ENCODE data around the gene DAD1. TPM values are rescaled to one million over a fixed set of nuclear protein-coding genes. Genes with fewer than 3 reads are reported as not detected.
A peak's percentile ranks its signal among the peaks of the same experiment; 100 is the strongest.
"Not testable (repeated sequence)": the region's sequence is repeated elsewhere in the genome, so short reads cannot be mapped to it uniquely, and the experiment has no call there.

Gene DAD1
- polyA plus RNA-seq, 4 donors: 147 to 313 (median 225) TPM

- Histone ChIP-seq H3K27ac (ENCODE audit: low read depth in 1 of 3, low read length in 2 of 3) (peak overlapping the region in 2 of 3 donors; percentile 36 to 97), H3K4me1 (ENCODE audit: control insufficient read depth in 3 of 3, insufficient read depth in 2 of 3, low read depth in 1 of 3, low read length in 2 of 3) (peaks cover 5 to 15% (median 13%) of the 10 kb centered on the region in 3 donors), H3K4me3 (ENCODE audit: low read depth in 1 of 3, low read length in 3 of 3) (peak overlapping the region in 2 of 3 donors; percentile 69 to 98)
- H3K36me3 ChIP-seq (ENCODE audit: control insufficient read depth in 3 of 3, insufficient read depth in 2 of 3, low read depth in 1 of 3, low read length in 3 of 3); H3K27me3 ChIP-seq (ENCODE audit: control insufficient read depth in 3 of 3, insufficient read depth in 3 of 3, low read length in 3 of 3); FAIRE-seq; H3K9me3 ChIP-seq (ENCODE audit: control insufficient read depth in 2 of 2, insufficient read depth in 1 of 2, low read depth in 1 of 2, low read length in 1 of 2): not testable (repeated sequence)
- DNase-seq: peak in 1 of 2 donors; percentile 45
- 59 to 64% (median 61%) methylated on average over 10 of the region's 10 CpGs for WGBS, 3 donors
Measured at GRCh38 chr14:22587677-22588422, 1.2 kb downstream of the DAD1 start.

GRCh38 chr14:22587247-22587646 lies 1.8 kb downstream of the DAD1 start:
- no peak for DNase-seq
- Histone ChIP-seq H3K36me3 (ENCODE audit: control insufficient read depth in 3 of 3, insufficient read depth in 2 of 3, low read depth in 1 of 3, low read length in 3 of 3) (peaks cover 0 to 7% (median 3%) of the 10 kb centered on the region in 3 donors), H3K4me3 (ENCODE audit: low read depth in 1 of 3, low read length in 3 of 3) (no peak overlapping the region), H3K27ac (ENCODE audit: low read depth in 1 of 3, low read length in 2 of 3) (no peak overlapping the region), H3K9me3 (ENCODE audit: control insufficient read depth in 2 of 2, insufficient read depth in 1 of 2, low read depth in 1 of 2, low read length in 1 of 2) (no peaks in the 10 kb centered on the region), H3K4me1 (ENCODE audit: control insufficient read depth in 3 of 3, insufficient read depth in 2 of 3, low read depth in 1 of 3, low read length in 2 of 3) (peaks cover 5 to 15% (median 13%) of the 10 kb centered on the region in 3 donors), H3K27me3 (ENCODE audit: control insufficient read depth in 3 of 3, insufficient read depth in 3 of 3, low read length in 3 of 3) (no peaks in the 10 kb centered on the region)
- WGBS, 3 donors: 81 to 90% (median 87%) methylated on average over 5 of the region's 5 CpGs
- FAIRE-seq: no peak

- Histone ChIP-seq H3K9me3 (ENCODE audit: control insufficient read depth in 2 of 2, insufficient read depth in 1 of 2, low read depth in 1 of 2, low read length in 1 of 2) (no peaks in the 10 kb centered on the region), H3K27ac (ENCODE audit: low read depth in 1 of 3, low read length in 2 of 3) (no peak overlapping the region), H3K36me3 (ENCODE audit: control insufficient read depth in 3 of 3, insufficient read depth in 2 of 3, low read depth in 1 of 3, low read length in 3 of 3) (peaks cover 0 to 11% (median 3%) of the 10 kb centered on the region in 3 donors), H3K4me1 (ENCODE audit: control insufficient read depth in 3 of 3, insufficient read depth in 2 of 3, low read depth in 1 of 3, low read length in 2 of 3) (peaks cover 5 to 13% (median 9%) of the 10 kb centered on the region in 3 donors), H3K27me3 (ENCODE audit: control insufficient read depth in 3 of 3, insufficient read depth in 3 of 3, low read length in 3 of 3) (no peaks in the 10 kb centered on the region), H3K4me3 (ENCODE audit: low read depth in 1 of 3, low read length in 3 of 3) (no peak overlapping the region)
- no peak for DNase-seq
- WGBS, 3 donors: 61 to 63% (median 63%) methylated on average over 1 of the region's 1 CpG
- FAIRE-seq: no peak
Measured at GRCh38 chr14:22583994-22584393, 5.0 kb downstream of the DAD1 start.

- no peak overlapping the region for H3K27ac ChIP-seq (ENCODE audit: low read depth in 1 of 3, low read length in 2 of 3)
- no peak for FAIRE-seq
Measured at GRCh38 chr14:22580625-22581024, 8.4 kb downstream of the DAD1 start.

GRCh38 chr14:22579881-22580280 lies 9.1 kb downstream of the DAD1 start:
- Histone ChIP-seq H3K36me3 (ENCODE audit: control insufficient read depth in 3 of 3, insufficient read depth in 2 of 3, low read depth in 1 of 3, low read length in 3 of 3) (peaks cover 0 to 15% (median 0%) of the 10 kb centered on the region in 3 donors), H3K4me3 (ENCODE audit: low read depth in 1 of 3, low read length in 3 of 3) (no peak overlapping the region), H3K27me3 (ENCODE audit: control insufficient read depth in 3 of 3, insufficient read depth in 3 of 3, low read length in 3 of 3) (no peaks in the 10 kb centered on the region), H3K4me1 (ENCODE audit: control insufficient read depth in 3 of 3, insufficient read depth in 2 of 3, low read depth in 1 of 3, low read length in 2 of 3) (peaks cover 0 to 4% (median 0%) of the 10 kb centered on the region in 3 donors), H3K27ac (ENCODE audit: low read depth in 1 of 3, low read length in 2 of 3) (no peak overlapping the region), H3K9me3 (ENCODE audit: control insufficient read depth in 2 of 2, insufficient read depth in 1 of 2, low read depth in 1 of 2, low read length in 1 of 2) (no peaks in the 10 kb centered on the region)
- 89 to 98% (median 89%) methylated on average over 3 of the region's 3 CpGs for WGBS, 3 donors
- DNase-seq: no peak
- FAIRE-seq: no peak

More at GRCh38 chr14:22580625-22581024, 8.4 kb downstream of the DAD1 start:
- H3K4me3 ChIP-seq (ENCODE audit: low read depth in 1 of 3, low read length in 3 of 3): no peak overlapping the region
- 41 to 62% (median 57%) methylated on average over 2 of the region's 2 CpGs for WGBS, 3 donors
- no peaks in the 10 kb centered on the region for H3K9me3 ChIP-seq (ENCODE audit: control insufficient read depth in 2 of 2, insufficient read depth in 1 of 2, low read depth in 1 of 2, low read length in 1 of 2)
- no peaks in the 10 kb centered on the region for H3K27me3 ChIP-seq (ENCODE audit: control insufficient read depth in 3 of 3, insufficient read depth in 3 of 3, low read length in 3 of 3)
- DNase-seq: no peak
- peaks cover 0 to 15% (median 0%) of the 10 kb centered on the region in 3 donors for H3K36me3 ChIP-seq (ENCODE audit: control insufficient read depth in 3 of 3, insufficient read depth in 2 of 3, low read depth in 1 of 3, low read length in 3 of 3)
- peaks cover 0 to 4% (median 1%) of the 10 kb centered on the region in 3 donors for H3K4me1 ChIP-seq (ENCODE audit: control insufficient read depth in 3 of 3, insufficient read depth in 2 of 3, low read depth in 1 of 3, low read length in 2 of 3)

- H3K27me3 ChIP-seq (ENCODE audit: control insufficient read depth in 3 of 3, insufficient read depth in 3 of 3, low read length in 3 of 3): no peaks in the 10 kb centered on the region
- peaks cover 0 to 14% (median 0%) of the 10 kb centered on the region in 3 donors for H3K36me3 ChIP-seq (ENCODE audit: control insufficient read depth in 3 of 3, insufficient read depth in 2 of 3, low read depth in 1 of 3, low read length in 3 of 3)
- H3K9me3 ChIP-seq (ENCODE audit: control insufficient read depth in 2 of 2, insufficient read depth in 1 of 2, low read depth in 1 of 2, low read length in 1 of 2): no peaks in the 10 kb centered on the region
- no peak overlapping the region for H3K27ac ChIP-seq (ENCODE audit: low read depth in 1 of 3, low read length in 2 of 3)
- FAIRE-seq (no peak), DNase-seq (no peak)
- no peak overlapping the region for H3K4me3 ChIP-seq (ENCODE audit: low read depth in 1 of 3, low read length in 3 of 3)
- H3K4me1 ChIP-seq (ENCODE audit: control insufficient read depth in 3 of 3, insufficient read depth in 2 of 3, low read depth in 1 of 3, low read length in 2 of 3): no peaks in the 10 kb centered on the region
- WGBS, 3 donors: 65 to 77% (median 76%) methylated on average over 2 of the region's 2 CpGs
Measured at GRCh38 chr14:22579236-22579635, 9.8 kb downstream of the DAD1 start.

- DNase-seq (no peak), FAIRE-seq (no peak)
- Histone ChIP-seq H3K27ac (ENCODE audit: low read depth in 1 of 3, low read length in 2 of 3) (no peak overlapping the region), H3K36me3 (ENCODE audit: control insufficient read depth in 3 of 3, insufficient read depth in 2 of 3, low read depth in 1 of 3, low read length in 3 of 3) (peaks cover 5 to 18% (median 7%) of the 10 kb centered on the region in 3 donors), H3K9me3 (ENCODE audit: control insufficient read depth in 2 of 2, insufficient read depth in 1 of 2, low read depth in 1 of 2, low read length in 1 of 2) (no peaks in the 10 kb centered on the region), H3K4me1 (ENCODE audit: control insufficient read depth in 3 of 3, insufficient read depth in 2 of 3, low read depth in 1 of 3, low read length in 2 of 3) (no peaks in the 10 kb centered on the region), H3K27me3 (ENCODE audit: control insufficient read depth in 3 of 3, insufficient read depth in 3 of 3, low read length in 3 of 3) (no peaks in the 10 kb centered on the region), H3K4me3 (ENCODE audit: low read depth in 1 of 3, low read length in 3 of 3) (no peak overlapping the region)
- 77 to 81% (median 81%) methylated on average over 6 of the region's 6 CpGs for WGBS, 3 donors
Measured at GRCh38 chr14:22577334-22577908, 11.6 kb downstream of the DAD1 start.

- Histone ChIP-seq H3K9me3 (ENCODE audit: control insufficient read depth in 2 of 2, insufficient read depth in 1 of 2, low read depth in 1 of 2, low read length in 1 of 2) (no peaks in the 10 kb centered on the region), H3K4me1 (ENCODE audit: control insufficient read depth in 3 of 3, insufficient read depth in 2 of 3, low read depth in 1 of 3, low read length in 2 of 3) (peaks cover 0 to 5% (median 0%) of the 10 kb centered on the region in 3 donors), H3K27me3 (ENCODE audit: control insufficient read depth in 3 of 3, insufficient read depth in 3 of 3, low read length in 3 of 3) (no peaks in the 10 kb centered on the region), H3K4me3 (ENCODE audit: low read depth in 1 of 3, low read length in 3 of 3) (no peak overlapping the region), H3K36me3 (ENCODE audit: control insufficient read depth in 3 of 3, insufficient read depth in 2 of 3, low read depth in 1 of 3, low read length in 3 of 3) (peaks cover 6 to 29% (median 12%) of the 10 kb centered on the region in 3 donors), H3K27ac (ENCODE audit: low read depth in 1 of 3, low read length in 2 of 3) (no peak overlapping the region)
- DNase-seq (no peak), FAIRE-seq (no peak)
- 99% methylated on average over 3 of the region's 3 CpGs for WGBS, 3 donors
Measured at GRCh38 chr14:22573804-22574203, 15.2 kb downstream of the DAD1 start.
